Tibial nerve (tissue), 4 donors: ENCODE results near the gene CEL. TPM values are rescaled to one million over a fixed set of nuclear protein-coding genes. Genes with fewer than 3 reads are reported as not detected.
"Not testable (repeated sequence)": the region's sequence is repeated elsewhere in the genome, so short reads cannot be mapped to it uniquely, and the experiment has no call there.

Source experiments
- DNase-seq, 2 donors: peaks; one replicate each; pipeline ENCODE4 v3.0.0-alpha.2; 2019; ENCODE audit warnings: low spot score in 2 of 2
- H3K27ac ChIP-seq, 4 donors: fragments of 200-600 bp; sonication (generic) in 3 of 4; one replicate each; pipeline ENCODE4 v1.5.1; 2017 to 2019; ENCODE audit warnings: mild to moderate bottlenecking in 1 of 4
- H3K27me3 ChIP-seq, 2 donors: fragments of 200-600 bp; sonication (generic) in 1 of 2; one replicate each; pipeline versions ENCODE4 v1.5.1 to v1.6.0; 2017 to 2019
- H3K36me3 ChIP-seq, 3 donors: fragments of 200-600 bp; sonication (generic); one replicate each; pipeline ENCODE4 v1.5.1; 2018 to 2019
- H3K4me1 ChIP-seq, 4 donors: fragments of 200-600 bp; sonication (generic) in 3 of 4; one replicate each; pipeline ENCODE4 v1.5.1; 2017 to 2019
- H3K4me3 ChIP-seq, 4 donors: fragments of 200-600 bp; sonication (generic) in 3 of 4; one replicate each; pipeline ENCODE4 v1.5.1; 2017 to 2019; ENCODE audit warnings: mild to moderate bottlenecking in 1 of 4, moderate library complexity in 1 of 4
- H3K9me3 ChIP-seq, 4 donors: fragments of 200-600 bp; sonication (generic) in 3 of 4; one replicate each; pipeline ENCODE4 v1.5.1; 2017 to 2019
- CTCF ChIP-seq, 5 experiments: fragments of 200-600 bp in 3 of 5; fragments of 450-650 bp in 2 of 5; sonication (generic) in 3 of 5; IDR thresholded peaks; one replicate each; pipeline ENCODE4 v1.5.1; 2016 to 2019; ENCODE audit warnings: antibody characterized with exemption in 5 of 5, mild to moderate bottlenecking in 3 of 5, moderate library complexity in 2 of 5
- EP300 ChIP-seq, 2 donors: sonication (generic); formaldehyde crosslinking; IDR thresholded peaks; one replicate each; pipeline ENCODE4 v1.6.1; 2017; ENCODE audit warnings: antibody characterized with exemption in 2 of 2, mild to moderate bottlenecking in 1 of 2
- POLR2A ChIP-seq, 2 donors: fragments of 450-650 bp; IDR thresholded peaks; one replicate each; pipeline ENCODE4 v1.6.1; 2017; ENCODE audit warnings: antibody characterized with exemption in 2 of 2, mild to moderate bottlenecking in 2 of 2, moderate library complexity in 2 of 2
- WGBS, 2 donors: methylation state at CpG; one replicate each; pipeline ENCODE4 v1.1.5; 2018; 5-methylcytosine and 5-hydroxymethylcytosine counted together
- total RNA-seq, 4 donors: library from RNA; depleted of rRNA; stranded (reverse); fragments of >200 nt; gene quantifications; one replicate each; pipeline ENCODE4 v1.1.0, GENCODE V29; 2016

CEL gene
- total RNA-seq, 4 donors from 2014 or later = 1.7 to 10.5 (median 2.6) TPM

- H3K36me3 ChIP-seq = peaks cover 0 to 20% (median 0%) of the 10 kb centered on the region in 3 donors
- 94% methylated on average over 16 of the region's 31 CpGs; no CpG with 5 or more reads in 1 of the 2 donors for WGBS, 2 donors
- not testable (repeated sequence) for H3K4me1 ChIP-seq, H3K27me3 ChIP-seq, H3K9me3 ChIP-seq, H3K4me3 ChIP-seq, DNase-seq, H3K27ac ChIP-seq
Measured at GRCh38 chr9:133070985-133071384, 9.2 kb downstream of the CEL start.

DNA sequence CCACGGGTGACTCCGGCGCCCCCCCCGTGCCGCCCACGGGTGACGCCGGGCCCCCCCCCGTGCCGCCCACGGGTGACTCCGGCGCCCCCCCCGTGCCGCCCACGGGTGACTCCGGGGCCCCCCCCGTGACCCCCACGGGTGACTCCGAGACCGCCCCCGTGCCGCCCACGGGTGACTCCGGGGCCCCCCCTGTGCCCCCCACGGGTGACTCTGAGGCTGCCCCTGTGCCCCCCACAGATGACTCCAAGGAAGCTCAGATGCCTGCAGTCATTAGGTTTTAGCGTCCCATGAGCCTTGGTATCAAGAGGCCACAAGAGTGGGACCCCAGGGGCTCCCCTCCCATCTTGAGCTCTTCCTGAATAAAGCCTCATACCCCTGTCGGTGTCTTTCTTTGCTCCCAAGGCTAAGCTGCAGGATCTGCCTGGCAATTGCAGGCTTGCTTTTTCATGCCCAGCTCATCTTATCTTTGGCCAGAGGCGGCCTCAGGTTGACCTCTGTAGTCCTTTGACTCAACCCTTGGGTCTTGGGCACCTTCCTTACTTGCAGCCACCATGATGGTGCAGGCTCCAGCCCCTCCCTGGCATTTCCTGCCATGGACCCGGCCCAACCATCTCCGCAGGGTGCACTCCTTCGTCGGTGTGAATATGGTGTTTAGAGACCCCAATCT is 9.8 kb downstream of the CEL start:
- H3K27ac ChIP-seq = no peak overlapping the region
- no peaks in the 10 kb centered on the region for H3K27me3 ChIP-seq
- no peaks in the 10 kb centered on the region for H3K9me3 ChIP-seq
- WGBS, 2 donors = 93 to 98% methylated on average over 6 of the region's 33 CpGs
- no peak for DNase-seq
- no peaks in the 10 kb centered on the region for H3K4me1 ChIP-seq
- TF ChIP-seq CTCF (IDR thresholded peaks at IDR 0.05) = no peak
- no peak overlapping the region for H3K4me3 ChIP-seq
- H3K36me3 ChIP-seq = peaks cover 0 to 15% (median 0%) of the 10 kb centered on the region in 3 donors

GRCh38 chr9:133072210-133072609 is 10.4 kb downstream of the CEL start:
- H3K4me1 ChIP-seq, H3K36me3 ChIP-seq, H3K4me3 ChIP-seq, DNase-seq, H3K27me3 ChIP-seq, H3K9me3 ChIP-seq, H3K27ac ChIP-seq: not testable (repeated sequence)
- 90 to 98% methylated on average over 5 of the region's 5 CpGs for WGBS, 2 donors

DNA sequence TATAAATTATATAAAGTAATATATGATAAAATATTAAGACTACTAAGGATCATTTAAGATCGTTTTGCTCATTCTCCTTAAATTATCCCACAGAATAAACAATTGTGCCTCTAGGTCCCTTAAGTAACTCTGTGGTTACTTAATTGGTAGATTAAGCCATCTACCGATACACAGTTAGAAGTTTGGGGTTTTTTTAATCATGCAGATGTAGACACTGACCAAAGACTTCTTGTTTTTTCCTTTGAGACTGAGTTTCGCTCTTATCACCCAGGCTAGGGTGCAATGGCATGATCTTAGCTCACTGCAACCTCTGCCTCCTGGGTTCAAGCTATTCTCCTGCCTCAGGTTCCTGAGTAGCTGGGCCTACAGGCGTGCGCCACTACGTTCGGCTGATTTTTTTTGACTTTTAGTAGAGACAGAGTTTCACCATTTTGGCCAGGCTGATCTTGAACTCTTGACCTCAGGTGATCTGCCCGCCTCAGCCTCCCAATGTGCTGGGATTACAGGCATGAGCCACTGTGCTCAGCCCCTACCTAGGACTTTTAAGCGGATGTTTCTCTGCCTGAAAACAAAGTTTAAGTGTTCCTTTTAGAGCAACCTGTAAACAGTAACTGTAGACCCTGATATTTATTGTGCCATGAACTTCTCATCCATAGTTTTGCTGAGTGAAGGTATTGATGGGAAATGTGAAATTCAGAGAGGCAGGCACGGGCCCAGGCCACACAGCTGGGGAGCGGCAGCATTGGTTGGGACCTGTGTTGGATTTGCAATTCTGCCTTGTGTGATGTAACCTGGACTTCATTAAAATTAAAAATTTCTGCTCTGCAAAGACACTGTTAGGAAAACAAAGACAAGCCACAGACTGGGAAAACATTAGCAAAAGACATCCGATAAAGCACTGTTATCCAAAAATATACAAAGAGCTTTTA is 11.6 kb downstream of the CEL start:
- 67 to 79% methylated on average over 11 to 12 of the region's 12 CpGs for WGBS, 2 donors
- Histone ChIP-seq H3K4me1 (no peaks in the 10 kb centered on the region), H3K27me3 (no peaks in the 10 kb centered on the region), H3K4me3 (no peak overlapping the region), H3K9me3 (no peaks in the 10 kb centered on the region), H3K36me3 (peaks cover 0 to 7% (median 0%) of the 10 kb centered on the region in 3 donors), H3K27ac (no peak overlapping the region)
- TF ChIP-seq POLR2A (IDR thresholded peaks at IDR 0.05) = no peak
- no peak for TF ChIP-seq CTCF (IDR thresholded peaks at IDR 0.05)
- no peak for TF ChIP-seq EP300 (IDR thresholded peaks at IDR 0.05)
- DNase-seq = no peak

GRCh38 chr9:133074111-133074651 is 12.4 kb downstream of the CEL start:
- no peaks in the 10 kb centered on the region for H3K27me3 ChIP-seq
- 64 to 65% methylated on average over 8 of the region's 8 CpGs for WGBS, 2 donors
- no peaks in the 10 kb centered on the region for H3K4me1 ChIP-seq
- TF ChIP-seq CTCF (IDR thresholded peaks at IDR 0.05) = no peak
- TF ChIP-seq POLR2A (IDR thresholded peaks at IDR 0.05) = no peak
- no peak for TF ChIP-seq EP300 (IDR thresholded peaks at IDR 0.05)
- peaks cover 0 to 7% (median 0%) of the 10 kb centered on the region in 3 donors for H3K36me3 ChIP-seq
- no peak for DNase-seq
- no peak overlapping the region for H3K27ac ChIP-seq
- H3K9me3 ChIP-seq = no peaks in the 10 kb centered on the region
- H3K4me3 ChIP-seq = no peak overlapping the region
